GM15510 (cell line): Measurements from ENCODE around the gene REXO2.

Source experiments
- POLR2A ChIP-seq: IDR thresholded peaks from 3 replicates; pipeline ENCODE4 v1.6.1; 2011; ENCODE audit warnings: borderline replicate concordance; ENCODE audit not compliant: insufficient read length; ENCODE audit errors: extremely low read depth

The REXO2 gene

DNA sequence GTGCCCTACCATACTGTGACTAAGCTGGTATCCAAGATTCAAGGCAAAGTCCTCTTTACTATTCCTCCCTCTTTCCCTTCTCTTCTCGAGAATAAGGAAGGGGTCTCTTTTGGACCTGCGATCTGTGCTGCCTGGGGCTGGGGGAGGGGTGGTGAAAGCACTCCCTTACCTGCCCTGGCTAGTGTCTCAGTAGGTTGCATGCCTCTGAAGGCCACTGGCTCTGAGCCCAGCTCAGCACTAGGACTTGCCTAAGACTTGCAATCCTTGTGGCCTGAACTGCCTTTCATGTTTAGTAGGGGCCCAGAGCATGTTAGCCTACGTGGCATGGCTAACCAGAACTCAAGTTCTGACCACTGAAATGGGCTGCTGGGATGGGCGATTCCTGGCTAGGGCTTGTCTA lies 13.0 kb upstream of the REXO2 start:
- TF ChIP-seq POLR2A = no peak

DNA sequence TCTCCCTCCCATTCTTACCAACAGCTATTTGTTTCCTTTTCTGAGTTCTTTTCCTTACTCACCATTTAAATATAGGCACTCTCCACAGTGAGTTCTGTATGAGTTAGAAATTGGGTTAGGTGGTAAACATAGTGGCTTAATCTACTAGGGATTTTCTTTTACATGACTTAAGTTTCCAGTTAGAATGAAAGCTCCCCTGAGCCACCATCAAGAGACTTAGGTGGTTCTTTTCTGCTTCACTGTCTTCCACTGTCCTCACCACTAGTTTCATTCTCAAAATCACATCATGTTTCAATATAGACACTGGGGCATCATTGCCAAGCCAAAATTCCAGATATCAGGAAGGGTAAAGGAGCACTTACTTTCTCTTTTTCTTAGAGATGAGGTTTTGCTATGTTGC lies 9.0 kb upstream of the REXO2 start:
- TF ChIP-seq POLR2A = no peak

DNA sequence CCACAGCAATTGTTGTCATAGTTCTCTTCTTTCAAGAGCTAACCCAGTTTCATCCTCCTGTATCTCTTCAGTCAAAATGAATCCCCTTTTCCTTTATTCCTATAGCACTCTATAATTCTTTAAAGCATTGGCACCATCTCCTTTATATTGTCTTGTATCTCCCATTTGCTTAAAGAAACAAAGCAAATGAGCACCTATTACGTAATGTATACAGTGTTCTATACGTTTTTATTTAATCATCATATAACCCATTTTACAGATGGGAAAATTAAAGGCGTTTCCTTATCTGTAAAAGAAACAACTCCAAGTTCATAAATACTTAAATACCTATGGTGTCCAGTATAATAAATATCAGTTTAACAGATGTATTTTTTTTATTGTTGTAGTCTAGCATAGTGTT lies 6.4 kb upstream of the REXO2 start:
- TF ChIP-seq POLR2A = no peak

DNA sequence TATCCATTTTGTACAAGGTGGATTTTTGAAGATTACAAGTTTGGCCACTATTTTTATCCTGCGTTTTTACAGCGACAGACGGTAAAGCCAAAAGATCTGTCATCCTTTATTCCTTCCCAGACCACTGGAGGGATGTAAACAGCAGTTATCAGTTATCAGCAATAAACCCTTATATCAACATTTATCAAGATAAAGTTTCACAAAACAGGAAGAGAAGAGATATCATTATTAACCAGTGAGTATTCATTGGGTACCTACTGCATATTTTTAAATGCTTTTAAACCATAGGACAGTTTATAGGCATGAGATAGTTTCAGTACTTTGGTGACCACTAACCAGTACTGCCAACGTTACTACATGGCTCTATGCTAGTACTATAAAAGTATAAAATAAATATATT lies 5.9 kb upstream of the REXO2 start:
- TF ChIP-seq POLR2A = no peak

DNA sequence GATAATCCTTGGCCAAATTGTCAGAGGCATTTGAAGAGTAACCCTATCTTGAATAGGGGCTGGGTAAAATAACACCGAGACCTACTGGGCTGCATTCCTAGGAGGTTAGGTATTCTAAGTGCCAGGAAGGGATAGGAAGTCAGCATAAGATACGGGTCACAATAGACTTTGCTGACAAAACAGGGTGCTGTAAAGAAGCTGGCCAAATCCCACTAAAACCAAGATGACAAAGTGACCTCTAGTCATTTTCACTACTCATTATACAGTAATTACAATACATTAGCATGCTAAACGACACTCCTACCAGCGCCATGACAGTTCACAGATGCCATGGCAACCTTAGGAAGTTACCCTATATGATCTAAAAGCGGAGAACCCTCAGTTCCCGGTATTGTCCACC lies 964 bp upstream of the REXO2 start:
- no peak for TF ChIP-seq POLR2A

DNA sequence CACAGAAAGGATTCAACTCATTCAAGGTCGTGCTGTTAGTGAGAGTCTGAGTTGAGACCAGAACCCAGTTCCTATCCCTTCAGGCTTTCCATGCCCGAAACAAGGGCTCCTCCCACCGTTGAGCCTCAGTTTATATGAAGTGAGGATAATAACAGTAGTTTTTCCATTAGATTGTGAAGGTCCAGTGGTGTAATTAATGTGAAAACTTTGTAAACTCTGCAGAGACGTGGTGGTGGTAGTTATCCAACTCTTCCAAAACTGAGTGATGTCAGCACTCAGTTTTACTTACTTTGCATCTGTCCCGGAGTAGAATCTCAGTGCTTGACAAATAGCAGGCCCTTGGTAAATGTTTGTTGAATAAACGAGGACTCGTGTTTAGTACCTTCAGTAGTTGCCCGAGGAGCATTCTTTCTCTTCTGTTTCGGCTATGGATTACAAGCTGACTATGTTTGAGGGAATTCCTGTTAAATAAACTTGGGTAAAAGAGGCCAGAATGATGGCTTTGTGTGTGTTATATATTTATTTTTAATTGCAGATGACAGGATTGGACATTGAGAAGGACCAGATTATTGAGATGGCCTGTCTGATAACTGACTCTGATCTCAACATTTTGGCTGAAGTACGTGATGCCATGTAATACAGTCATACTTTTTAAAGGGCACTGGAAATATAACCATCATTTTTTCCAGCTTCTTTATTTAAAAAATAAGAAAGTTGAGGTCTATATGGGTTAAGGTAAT lies 1.0 kb downstream of the REXO2 start:
- no peak for TF ChIP-seq POLR2A

DNA sequence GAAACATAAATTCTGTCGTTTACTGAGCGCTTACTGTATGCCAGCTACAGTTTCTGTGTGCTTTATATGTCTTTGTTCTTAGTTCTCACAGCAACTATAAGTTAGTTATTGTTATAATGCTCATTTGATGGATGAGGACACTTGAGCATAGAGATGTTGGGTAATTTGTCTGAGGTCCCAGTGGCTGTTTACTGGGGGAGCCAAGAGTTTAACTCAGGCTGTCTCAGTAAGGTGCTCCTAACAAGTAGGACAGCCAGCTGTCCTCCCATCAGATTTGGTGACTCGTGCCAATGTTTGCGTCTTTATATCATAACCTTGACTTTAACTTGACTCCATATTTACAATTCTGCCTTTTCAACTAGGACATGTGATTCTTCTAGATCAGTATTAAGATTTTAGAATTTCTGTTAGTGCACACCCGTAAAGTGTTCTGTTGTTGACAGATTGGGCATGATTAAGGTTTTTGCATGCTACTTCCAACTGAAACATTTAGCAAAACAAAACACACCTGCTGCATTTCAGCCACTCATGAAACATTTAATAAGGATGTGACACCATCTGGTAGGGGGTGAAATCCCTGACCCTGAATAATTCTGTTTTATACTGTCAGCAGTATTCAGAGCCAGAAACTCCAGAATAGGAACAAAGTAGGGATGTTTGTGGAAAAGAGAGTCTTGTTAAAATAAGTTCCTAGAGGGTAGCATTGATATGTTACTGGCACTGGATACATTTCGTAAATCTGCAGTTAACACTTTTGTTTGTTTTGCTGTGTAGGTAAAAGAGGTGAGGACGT lies 1.9 kb downstream of the REXO2 start:
- no peak for TF ChIP-seq POLR2A

DNA sequence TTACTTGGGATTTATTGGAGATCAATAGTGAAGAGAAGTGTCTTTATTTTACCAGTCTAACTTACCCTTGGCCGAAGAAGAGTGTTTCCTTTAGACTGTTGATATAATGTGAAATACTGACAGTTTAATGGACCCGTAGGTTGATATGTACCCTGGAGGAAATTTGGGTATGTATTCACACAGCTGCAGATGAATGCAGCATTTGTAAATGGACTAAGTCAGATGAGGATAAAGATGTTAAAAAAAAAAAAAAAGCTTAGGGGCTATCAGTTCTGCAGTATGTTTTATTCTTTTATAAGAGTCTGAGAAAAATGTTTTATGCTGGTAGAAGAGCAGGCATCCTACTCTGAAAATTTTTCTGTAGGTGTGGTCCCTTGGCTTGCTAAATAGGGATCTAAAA lies 2.7 kb downstream of the REXO2 start:
- no peak for TF ChIP-seq POLR2A

DNA sequence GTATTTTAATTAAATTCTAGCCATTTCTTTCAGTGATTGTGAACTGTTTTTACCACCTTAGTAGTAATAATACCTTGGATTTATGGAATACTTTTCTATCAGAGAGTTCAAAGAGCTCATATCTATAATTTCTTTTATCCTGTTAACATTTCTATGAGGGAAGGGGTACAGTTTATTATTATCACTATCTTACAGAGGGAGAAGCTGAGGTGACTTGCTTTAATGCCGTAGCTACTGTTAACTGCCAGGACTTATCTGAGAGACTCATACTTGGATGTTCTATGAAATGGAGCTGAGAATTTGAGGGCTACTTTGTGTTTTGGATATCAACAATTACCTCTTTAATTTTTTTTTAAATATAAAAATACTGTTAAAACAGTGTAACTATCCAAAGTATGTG lies 3.3 kb downstream of the REXO2 start:
- TF ChIP-seq POLR2A = no peak

DNA sequence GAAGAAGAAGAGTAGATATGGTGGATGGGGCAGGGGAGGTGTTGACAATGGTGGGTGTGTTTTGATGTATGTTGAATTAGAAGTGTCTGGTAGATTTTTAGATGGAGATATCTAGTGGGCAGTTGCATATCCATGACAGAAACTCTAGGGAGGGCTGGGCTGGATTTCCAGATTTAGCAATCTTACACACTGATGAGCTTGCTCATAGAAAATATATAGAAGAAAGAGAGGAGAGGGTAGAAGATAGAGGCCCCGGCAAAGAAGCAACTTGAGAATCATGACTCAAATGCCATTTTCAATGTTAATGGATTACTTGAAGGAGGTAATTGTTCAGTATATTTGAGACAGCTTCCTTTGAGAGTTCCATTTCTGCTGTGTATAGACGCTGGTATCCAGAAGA lies 8.2 kb downstream of the REXO2 start:
- no peak for TF ChIP-seq POLR2A

DNA sequence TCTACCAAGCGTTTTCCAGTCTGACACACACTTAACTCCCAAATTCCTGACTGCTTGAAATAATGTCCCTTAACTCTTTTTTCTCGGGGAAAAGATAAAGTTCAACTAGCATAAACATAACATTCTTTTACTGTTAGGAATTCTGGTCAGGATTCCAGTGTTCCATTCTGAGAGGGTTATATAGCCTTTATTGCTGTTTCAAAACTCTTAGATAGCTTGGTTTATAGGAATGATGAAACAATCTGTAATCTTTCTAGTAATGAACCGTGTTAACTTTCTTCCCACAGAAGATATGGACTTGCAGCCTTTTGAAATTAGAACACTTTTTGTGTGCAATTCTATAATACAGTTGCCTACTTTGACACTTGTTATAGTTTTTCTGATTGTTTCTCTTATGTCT lies 8.6 kb downstream of the REXO2 start:
- TF ChIP-seq POLR2A = no peak

DNA sequence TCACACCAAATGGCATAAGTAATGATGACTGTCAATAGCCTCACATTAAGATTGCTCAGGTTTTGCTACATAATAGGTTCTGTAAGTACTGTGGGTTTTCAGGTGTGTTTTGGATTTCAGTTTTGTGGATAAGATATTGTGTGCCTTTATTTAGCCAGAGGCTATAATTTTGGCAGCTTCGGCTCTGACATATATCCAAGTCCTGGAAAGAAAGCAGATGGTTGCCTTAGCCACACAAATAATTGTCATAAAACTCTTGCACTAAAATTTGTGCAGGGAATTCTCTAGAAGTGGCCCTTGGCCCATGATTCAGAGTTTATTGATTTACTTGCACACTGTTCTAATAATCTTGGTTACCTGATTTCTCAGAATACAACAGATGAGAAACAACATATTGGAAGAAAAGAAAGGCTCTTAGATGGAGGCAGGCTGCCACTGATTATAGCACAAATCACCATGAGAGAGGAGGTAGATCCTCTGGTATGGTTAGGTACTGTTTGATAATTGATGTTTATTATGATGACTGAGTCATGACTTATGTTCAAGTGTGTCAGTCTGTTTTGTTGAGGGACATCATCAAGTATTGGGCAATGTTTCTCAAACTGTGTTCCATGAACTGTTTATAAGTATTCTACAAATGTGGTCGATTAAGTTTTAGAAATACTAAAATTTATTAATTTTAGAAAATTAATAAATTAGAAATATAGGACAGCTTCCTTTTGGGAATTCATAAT lies 9.6 kb downstream of the REXO2 start:
- no peak for TF ChIP-seq POLR2A

DNA sequence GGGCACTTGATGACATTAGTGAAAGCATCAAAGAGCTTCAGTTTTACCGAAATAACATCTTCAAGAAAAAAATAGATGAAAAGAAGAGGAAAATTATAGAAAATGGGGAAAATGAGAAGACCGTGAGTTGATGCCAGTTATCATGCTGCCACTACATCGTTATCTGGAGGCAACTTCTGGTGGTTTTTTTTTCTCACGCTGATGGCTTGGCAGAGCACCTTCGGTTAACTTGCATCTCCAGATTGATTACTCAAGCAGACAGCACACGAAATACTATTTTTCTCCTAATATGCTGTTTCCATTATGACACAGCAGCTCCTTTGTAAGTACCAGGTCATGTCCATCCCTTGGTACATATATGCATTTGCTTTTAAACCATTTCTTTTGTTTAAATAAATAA lies 10.6 kb downstream of the REXO2 start:
- no peak for TF ChIP-seq POLR2A

DNA sequence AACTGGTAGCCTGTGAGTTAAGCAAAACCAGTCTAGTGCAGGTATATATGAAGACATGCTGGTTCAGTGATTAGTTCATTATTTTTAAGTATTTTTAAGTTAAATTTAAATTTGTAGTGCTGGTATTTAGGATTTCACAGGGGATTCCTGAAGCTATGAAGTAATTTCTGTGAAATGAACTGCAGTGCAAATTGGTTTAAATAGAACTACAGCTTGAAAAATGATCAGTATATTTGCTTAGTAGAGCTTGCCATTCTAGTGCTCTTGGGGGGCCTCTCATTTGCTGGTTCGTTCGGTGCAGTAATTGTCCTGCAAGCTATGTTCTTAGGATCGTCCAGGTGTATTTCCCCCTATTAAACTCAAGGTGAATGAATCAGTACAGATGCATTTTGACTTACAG lies 13.1 kb downstream of the REXO2 start:
- no peak for TF ChIP-seq POLR2A

DNA sequence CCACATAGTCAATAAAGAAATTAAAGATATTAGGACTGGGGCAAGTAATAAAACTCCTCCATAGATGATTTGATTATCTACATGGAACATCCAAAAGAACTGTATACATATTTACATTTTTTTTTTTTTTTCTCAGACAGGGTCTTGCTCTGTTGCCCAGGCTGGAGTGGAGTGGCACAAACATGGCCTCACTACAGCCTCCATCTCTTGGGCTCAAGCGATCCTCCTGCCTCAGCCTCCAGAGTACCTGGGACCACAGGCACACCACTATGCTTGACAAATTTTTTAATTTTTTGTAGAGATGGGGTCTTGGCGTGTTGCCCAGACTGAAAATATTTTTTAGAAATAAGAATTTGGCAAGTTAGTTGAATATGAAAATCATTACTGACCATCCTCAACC lies 24.7 kb downstream of the REXO2 start:
- TF ChIP-seq POLR2A = no peak
